IMR-90 (cell line): ENCODE measurements around the gene CCL5. TPM values are rescaled to one million over a fixed set of nuclear protein-coding genes. Genes with fewer than 3 reads are reported as not detected.

Source experiments
- ATAC-seq: fragments of 200-7000 bp; cut with Tn5 transposase; 2 replicates; pipeline ENCODE4 v1.9.1; 2020; ENCODE audit warnings: low read depth, mild to moderate bottlenecking, moderate library complexity
- BruUV-seq: library from RNA; stranded (reverse); fragments of 400-500 nt; replicated peaks from 2 replicates; lab custom pipeline; 2021; lab: Mats Ljungman, UMichigan
- CTCF ChIA-PET: fragments of 300-600 bp; formaldehyde crosslinking; extraction: SDS; loops from one replicate; lab custom pipeline; 2021; ENCODE audit warnings: antibody characterized with exemption; lab: Yijun Ruan, JAX
- POLR2A ChIA-PET: fragments of 300-600 bp; sonication (Branson Sonifier 250); formaldehyde crosslinking; loops from one replicate; lab custom pipeline; 2022; ENCODE audit warnings: antibody characterized with exemption; ENCODE audit not compliant: unreplicated experiment; lab: Charles Lee
- DNase-seq: peaks from one replicate; pipeline ENCODE4 v3.0.0; 2013
- H2AFZ ChIP-seq: replicated peaks from 2 replicates; pipeline ENCODE3; 2013; ENCODE audit warnings: low read length, mild to moderate bottlenecking; ENCODE audit not compliant: poor library complexity
- H2AK5ac ChIP-seq: 2 replicates; pipeline ENCODE4 v1.6.1; 2013; ENCODE audit warnings: low read depth, low read length, inconsistent platforms
- H2AK9ac ChIP-seq: replicated peaks from 2 replicates; pipeline ENCODE3; 2013; ENCODE audit warnings: mild to moderate bottlenecking, low read depth, low read length, moderate library complexity; ENCODE audit not compliant: poor library complexity
- H2BK120ac ChIP-seq: 2 replicates; pipeline ENCODE4 v1.6.1; 2013; ENCODE audit warnings: low read depth, low read length, inconsistent platforms
- H2BK15ac ChIP-seq: 3 replicates; pipeline ENCODE4 v1.6.1; 2013; ENCODE audit warnings: low read depth, low read length, inconsistent platforms
- H2BK20ac ChIP-seq: 2 replicates; pipeline ENCODE4 v1.6.1; 2013; ENCODE audit warnings: low read depth, mild to moderate bottlenecking, inconsistent platforms, low read length, moderate library complexity
- H2BK5ac ChIP-seq: 2 replicates; pipeline ENCODE4 v1.6.1; 2013; ENCODE audit warnings: mild to moderate bottlenecking, low read depth, low read length, inconsistent platforms; ENCODE audit not compliant: poor library complexity, severe bottlenecking
- H3K14ac ChIP-seq: replicated peaks from 2 replicates; pipeline ENCODE4 v1.6.1; 2013; ENCODE audit warnings: low read depth, low read length, inconsistent platforms
- H3K18ac ChIP-seq: 2 replicates; pipeline ENCODE4 v1.6.1; 2013; ENCODE audit warnings: low read depth, low read length, control low read depth
- H3K23ac ChIP-seq: 2 replicates; pipeline ENCODE4 v1.6.1; 2013; ENCODE audit warnings: low read depth, low read length, inconsistent platforms
- H3K27ac ChIP-seq: 2 replicates; pipeline ENCODE4 v1.5.1; 2013; ENCODE audit warnings: mild to moderate bottlenecking, control low read depth, low read length; ENCODE audit not compliant: insufficient read depth
- H3K27me3 ChIP-seq: 2 replicates; pipeline ENCODE4 v1.6.1; 2013; ENCODE audit warnings: low read length; ENCODE audit not compliant: control insufficient read depth, insufficient read depth
- H3K36me3 ChIP-seq: 2 replicates; pipeline ENCODE4 v1.6.1; 2013; ENCODE audit warnings: low read length, mixed read lengths; ENCODE audit not compliant: control insufficient read depth, insufficient read depth
- H3K4ac ChIP-seq: 2 replicates; pipeline ENCODE4 v1.6.1; 2013; ENCODE audit warnings: low read depth, low read length, inconsistent platforms
- H3K4me1 ChIP-seq: 2 replicates; pipeline ENCODE4 v1.6.1; 2013; ENCODE audit warnings: low read length, mixed read lengths; ENCODE audit not compliant: control insufficient read depth, insufficient read depth
- H3K4me2 ChIP-seq: 2 replicates; pipeline ENCODE4 v1.6.1; 2013; ENCODE audit warnings: low read depth, mild to moderate bottlenecking, control low read depth, low read length, moderate library complexity
- H3K4me3 ChIP-seq: 2 replicates; pipeline ENCODE4 v1.5.1; 2013; ENCODE audit warnings: low read depth, mild to moderate bottlenecking, control low read depth, low read length, moderate library complexity; ENCODE audit not compliant: insufficient read depth
- H3K56ac ChIP-seq: 2 replicates; pipeline ENCODE4 v1.6.1; 2013; ENCODE audit warnings: low read length, inconsistent platforms; ENCODE audit not compliant: insufficient read depth; ENCODE audit errors: extremely low read depth
- H3K79me1 ChIP-seq, 2 experiments: 2 replicates each; pipeline ENCODE4 v1.6.1; 2013; ENCODE audit warnings: low read length in 2 of 2, inconsistent platforms in 1 of 2, low read depth in 1 of 2
- H3K9ac ChIP-seq: 2 replicates; pipeline ENCODE4 v1.6.1; 2013; ENCODE audit warnings: low read depth, low read length, control low read depth
- H3K9me1 ChIP-seq: 2 replicates; pipeline ENCODE4 v1.6.1; 2013; ENCODE audit warnings: low read length, inconsistent platforms; ENCODE audit not compliant: insufficient read depth
- H3K9me3 ChIP-seq: 2 replicates; pipeline ENCODE4 v1.6.1; 2013; ENCODE audit warnings: low read length; ENCODE audit not compliant: control insufficient read depth, insufficient read depth
- H4K20me1 ChIP-seq: 2 replicates; pipeline ENCODE4 v1.6.1; 2013; ENCODE audit warnings: low read length, inconsistent platforms; ENCODE audit not compliant: insufficient read depth
- H4K5ac ChIP-seq: 2 replicates; pipeline ENCODE4 v1.6.1; 2013; ENCODE audit warnings: mild to moderate bottlenecking, low read depth, low read length, control low read depth
- H4K8ac ChIP-seq, 2 experiments: 2 replicates each; pipeline ENCODE4 v1.6.1; 2013; ENCODE audit warnings: low read depth in 2 of 2, low read length in 2 of 2, control low read depth in 1 of 2, inconsistent platforms in 1 of 2
- H4K91ac ChIP-seq: 2 replicates; pipeline ENCODE4 v1.6.1; 2013; ENCODE audit warnings: low read depth, low read length, inconsistent platforms; ENCODE audit not compliant: insufficient read depth
- BHLHE40 ChIP-seq: fragments of 150-350 bp; IDR thresholded peaks from 2 replicates; pipeline ENCODE4 v1.6.1; 2016; ENCODE audit warnings: mild to moderate bottlenecking, low read depth, low read length
- CEBPB ChIP-seq: IDR thresholded peaks from 2 replicates; pipeline ENCODE4 v1.6.1; 2012; ENCODE audit warnings: low read depth, low read length, improper control_type of control experiment
- CHD1 ChIP-seq: IDR thresholded peaks from 2 replicates; pipeline ENCODE4 v1.6.1; 2012; ENCODE audit warnings: low read depth, low read length, improper control_type of control experiment
- FOS ChIP-seq: fragments of 150-350 bp; IDR thresholded peaks from 2 replicates; pipeline ENCODE4 v1.6.1; 2016; ENCODE audit warnings: low read depth, low read length
- MAFK ChIP-seq: IDR thresholded peaks from 2 replicates; pipeline ENCODE4 v1.6.1; 2012; ENCODE audit warnings: low read depth, low read length, improper control_type of control experiment
- MAZ ChIP-seq: IDR thresholded peaks from 2 replicates; pipeline ENCODE4 v1.6.1; 2012; ENCODE audit warnings: low read depth, mild to moderate bottlenecking, low read length, improper control_type of control experiment, moderate library complexity, borderline replicate concordance
- MXI1 ChIP-seq: IDR thresholded peaks from 2 replicates; pipeline ENCODE4 v1.6.1; 2012; ENCODE audit warnings: low read depth, mild to moderate bottlenecking, low read length, moderate library complexity, borderline replicate concordance
- POLR2A ChIP-seq: IDR thresholded peaks from 2 replicates; pipeline ENCODE4 v1.6.1; 2012; ENCODE audit warnings: mild to moderate bottlenecking, low read depth, low read length
- RAD21 ChIP-seq: IDR thresholded peaks from 2 replicates; pipeline ENCODE4 v1.6.1; 2012; ENCODE audit warnings: low read length, improper control_type of control experiment
- RCOR1 ChIP-seq: IDR thresholded peaks from 2 replicates; pipeline ENCODE4 v1.6.1; 2012; ENCODE audit warnings: mild to moderate bottlenecking, low read length, improper control_type of control experiment; ENCODE audit not compliant: insufficient replicate concordance
- RFX5 ChIP-seq: IDR thresholded peaks from 2 replicates; pipeline ENCODE4 v1.8.0; 2012; ENCODE audit warnings: low read depth, mild to moderate bottlenecking, low read length, moderate library complexity
- SMC3 ChIP-seq: fragments of 150-350 bp; IDR thresholded peaks from 2 replicates; pipeline ENCODE4 v1.6.1; 2016; ENCODE audit warnings: low read depth, mild to moderate bottlenecking, antibody characterized with exemption, low read length, moderate library complexity
- WGBS, 2 experiments: methylation state at CpG; one replicate each; pipeline versions ENCODE4 v1.1.5 to v1.1.7; 2013; ENCODE audit warnings: missing lambda C conversion rate in 2 of 2; ENCODE audit not compliant: insufficient read length in 1 of 2; ENCODE audit errors: extremely low coverage in 2 of 2; 5-methylcytosine and 5-hydroxymethylcytosine counted together
- dilution Hi-C: fragments of 300-500 bp; cut with HindIII; formaldehyde crosslinking; loops from one replicate; pipeline ENCODE4 v1.14.3; 2018; ENCODE audit warnings: low sequenced_read_pairs; ENCODE audit not compliant: unreplicated experiment
- in situ Hi-C: fragments of 300-500 bp; cut with MboI; formaldehyde crosslinking; loops from 3 replicates; pipeline ENCODE4 v1.14.3; 2019; ENCODE audit warnings: low sequenced_read_pairs, inconsistent platforms, mixed read lengths
- intact Hi-C: fragments of 100-400 bp; cut with micrococcal nuclease; formaldehyde crosslinking; loops from 2 replicates; pipeline ENCODE4 v1.10.0; 2022
- polyA plus RNA-seq, 3 experiments: library from polyadenylated mRNA; depleted of rRNA; stranded (reverse); fragments of >200 nt; gene quantifications; 2 replicates each; pipeline ENCODE4 v1.2.3, GENCODE V29; 2012; ENCODE audit warnings: low replicate concordance in 1 of 3
- total RNA-seq: library from RNA; depleted of rRNA; stranded (reverse); fragments of >200 nt; gene quantifications from 2 replicates; pipeline ENCODE4 v1.2.3, GENCODE V29; 2012
- TF ChIP-seq, protein P1 (sequence below): fragments of 150-350 bp; IDR thresholded peaks from 2 replicates; pipeline ENCODE4 v1.6.1; 2017; ENCODE audit warnings: mild to moderate bottlenecking, antibody characterized with exemption, low read length, low read depth
- TF ChIP-seq, protein P2 (sequence below): fragments of 150-350 bp; IDR thresholded peaks from 2 replicates; pipeline ENCODE4 v1.6.1; 2016; ENCODE audit warnings: low read depth, mild to moderate bottlenecking, low read length, moderate library complexity, borderline replicate concordance
- TF ChIP-seq, protein P3 (sequence below): conservative IDR thresholded peaks from 2 replicates; pipeline ENCODE4 v1.5.1; 2012; ENCODE audit warnings: mild to moderate bottlenecking, low read depth, low read length, improper control_type of control experiment

Gene CCL5
- total and polyA plus RNA-seq, 2 of the 4 experiments (the other 2 are of a cell fraction), result not detected

DNA sequence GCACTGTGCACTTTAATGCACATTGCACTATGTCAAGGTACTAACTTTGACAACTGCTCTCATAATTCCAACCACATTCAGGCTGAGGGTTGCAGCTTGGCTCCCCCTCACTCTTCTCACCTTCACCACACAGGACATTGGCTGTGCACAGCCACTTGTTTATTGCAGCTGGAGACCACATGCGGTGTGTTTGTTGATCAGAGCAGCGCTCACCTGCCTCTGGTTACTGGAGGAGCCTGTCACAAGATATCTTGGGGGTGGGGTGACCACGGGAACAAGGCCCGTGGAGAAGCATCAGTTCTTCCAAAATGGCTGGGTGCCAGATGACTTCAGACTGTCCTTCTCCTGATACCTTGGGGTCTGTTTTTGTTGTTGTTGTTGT lies 10.6 kb upstream of the CCL5 start:
- Histone ChIP-seq H2AK5ac (no peak overlapping the region), H3K4ac (no peak overlapping the region), H3K4me3 (no peak overlapping the region), H2AK9ac (no peak overlapping the region), H3K14ac (no peak overlapping the region), H3K36me3 (no peaks in the 10 kb centered on the region), H4K20me1 (no peaks in the 10 kb centered on the region), H2BK120ac (no peak overlapping the region), H2AFZ (peak overlapping the region; percentile 34), H2BK20ac (no peak overlapping the region), H3K4me2 (no peak overlapping the region), H2BK5ac (no peak overlapping the region), H4K91ac (no peak overlapping the region), H3K9me1 (no peaks in the 10 kb centered on the region; the same call in 1 of the 2 replicates), H4K5ac (no peak overlapping the region), H3K4me1 (no peaks in the 10 kb centered on the region), H2BK15ac (no peak overlapping the region), H4K8ac (no peak overlapping the region), H3K27me3 (no peaks in the 10 kb centered on the region; the same call in 1 of the 2 replicates), H3K23ac (no peak overlapping the region), H3K79me1 (no peaks in the 10 kb centered on the region), H3K9ac (no peak overlapping the region), H3K18ac (no peak overlapping the region), H3K27ac (no peak overlapping the region), H3K56ac (no peak overlapping the region), H3K9me3 (no peaks in the 10 kb centered on the region)
- no CpG with 5 or more reads among the region's 4 CpGs for WGBS, 2 experiments
- no peak for ATAC-seq
- ChIA-PET POLR2A (no interaction called here), CTCF (interaction anchor here (0.6 to 0.7 kb wide), 2 partner anchors 31 to 174 kb away, joined by 3 read pairs; no protein-coding TSS in a partner anchor)
- dilution Hi-C loops (no loop called here), intact Hi-C loops (no loop called here), in situ Hi-C loops (no loop called here)
- no peak for DNase-seq
- BruUV-seq, result no TSS peak
- TF ChIP-seq CEBPB (no peak), FOS (no peak), POLR2A (no peak), RFX5 (no peak), BHLHE40 (no peak), MAZ (no peak), MXI1 (no peak), MAFK (no peak), RCOR1 (no peak), RAD21 (no peak), SMC3 (no peak), CHD1 (no peak)
- TF ChIP-seq, protein P1, sequence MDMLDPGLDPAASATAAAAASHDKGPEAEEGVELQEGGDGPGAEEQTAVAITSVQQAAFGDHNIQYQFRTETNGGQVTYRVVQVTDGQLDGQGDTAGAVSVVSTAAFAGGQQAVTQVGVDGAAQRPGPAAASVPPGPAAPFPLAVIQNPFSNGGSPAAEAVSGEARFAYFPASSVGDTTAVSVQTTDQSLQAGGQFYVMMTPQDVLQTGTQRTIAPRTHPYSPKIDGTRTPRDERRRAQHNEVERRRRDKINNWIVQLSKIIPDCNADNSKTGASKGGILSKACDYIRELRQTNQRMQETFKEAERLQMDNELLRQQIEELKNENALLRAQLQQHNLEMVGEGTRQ, result no peak
- TF ChIP-seq, protein P2, sequence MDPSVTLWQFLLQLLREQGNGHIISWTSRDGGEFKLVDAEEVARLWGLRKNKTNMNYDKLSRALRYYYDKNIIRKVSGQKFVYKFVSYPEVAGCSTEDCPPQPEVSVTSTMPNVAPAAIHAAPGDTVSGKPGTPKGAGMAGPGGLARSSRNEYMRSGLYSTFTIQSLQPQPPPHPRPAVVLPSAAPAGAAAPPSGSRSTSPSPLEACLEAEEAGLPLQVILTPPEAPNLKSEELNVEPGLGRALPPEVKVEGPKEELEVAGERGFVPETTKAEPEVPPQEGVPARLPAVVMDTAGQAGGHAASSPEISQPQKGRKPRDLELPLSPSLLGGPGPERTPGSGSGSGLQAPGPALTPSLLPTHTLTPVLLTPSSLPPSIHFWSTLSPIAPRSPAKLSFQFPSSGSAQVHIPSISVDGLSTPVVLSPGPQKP, result no peak
- TF ChIP-seq, protein P3, sequence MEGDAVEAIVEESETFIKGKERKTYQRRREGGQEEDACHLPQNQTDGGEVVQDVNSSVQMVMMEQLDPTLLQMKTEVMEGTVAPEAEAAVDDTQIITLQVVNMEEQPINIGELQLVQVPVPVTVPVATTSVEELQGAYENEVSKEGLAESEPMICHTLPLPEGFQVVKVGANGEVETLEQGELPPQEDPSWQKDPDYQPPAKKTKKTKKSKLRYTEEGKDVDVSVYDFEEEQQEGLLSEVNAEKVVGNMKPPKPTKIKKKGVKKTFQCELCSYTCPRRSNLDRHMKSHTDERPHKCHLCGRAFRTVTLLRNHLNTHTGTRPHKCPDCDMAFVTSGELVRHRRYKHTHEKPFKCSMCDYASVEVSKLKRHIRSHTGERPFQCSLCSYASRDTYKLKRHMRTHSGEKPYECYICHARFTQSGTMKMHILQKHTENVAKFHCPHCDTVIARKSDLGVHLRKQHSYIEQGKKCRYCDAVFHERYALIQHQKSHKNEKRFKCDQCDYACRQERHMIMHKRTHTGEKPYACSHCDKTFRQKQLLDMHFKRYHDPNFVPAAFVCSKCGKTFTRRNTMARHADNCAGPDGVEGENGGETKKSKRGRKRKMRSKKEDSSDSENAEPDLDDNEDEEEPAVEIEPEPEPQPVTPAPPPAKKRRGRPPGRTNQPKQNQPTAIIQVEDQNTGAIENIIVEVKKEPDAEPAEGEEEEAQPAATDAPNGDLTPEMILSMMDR, result no peak
